K562 (cell line): ENCODE data around the gene CDH18. TPM values are rescaled to one million over a fixed set of nuclear protein-coding genes. Genes with fewer than 3 reads are reported as not detected.

Source experiments
- ATAC-seq: fragments of 200-7000 bp; cut with Tn5 transposase; 3 replicates; pipeline ENCODE4 v1.9.1; 2020; ENCODE audit warnings: moderate library complexity
- BruUV-seq: library from RNA; stranded (reverse); fragments of 400-500 nt; replicated peaks from 2 replicates; lab custom pipeline; 2021; lab: Mats Ljungman, UMichigan
- CTCF ChIA-PET: fragments of 300-600 bp; formaldehyde crosslinking; extraction: SDS; loops from one replicate; lab custom pipeline; 2021; ENCODE audit warnings: low intra/inter-chr PET ratio; lab: Yijun Ruan, JAX
- POLR2A ChIA-PET: fragments of 300-600, 350-650 bp; sonication (Branson Sonifier 250); formaldehyde crosslinking; extraction: SDS; loops from one replicate; lab custom pipeline; 2021; ENCODE audit warnings: antibody characterized with exemption, inconsistent platforms; lab: Yijun Ruan, JAX
- DNase-seq, 4 experiments: peaks; one replicate each; pipeline versions ENCODE4 v3.0.0 to v3.0.0-alpha.2; 2011 to 2018; ENCODE audit warnings: low spot score in 3 of 4, mixed read lengths in 3 of 4; ENCODE audit errors: extremely low read depth in 1 of 4
- FAIRE-seq: peaks from 2 replicates; lab custom pipeline; 2011; peaks lifted over from hg19 to GRCh38; lab: Jason Lieb, UNC
- H2AFZ ChIP-seq: 2 replicates; pipeline ENCODE4 v1.6.0; 2011; ENCODE audit warnings: low read depth, low read length, control low read depth, inconsistent platforms
- H3K27ac ChIP-seq: fragments of 200-600 bp; 3 replicates; pipeline ENCODE4 v1.8.0; 2011; ENCODE audit warnings: low read depth, mild to moderate bottlenecking, control low read depth, inconsistent platforms, low read length, moderate library complexity, mixed read lengths; ENCODE audit errors: extremely low read depth
- H3K27me3 ChIP-seq, 2 experiments: fragments of 300-600 bp in 1 of 2; 2 replicates in 1 of 2; 3 replicates in 1 of 2; pipeline versions ENCODE4 v1.6.0 to v1.8.0; 2011; ENCODE audit warnings: inconsistent platforms in 2 of 2, low read length in 2 of 2, mild to moderate bottlenecking in 1 of 2, mixed read lengths in 1 of 2, moderate library complexity in 1 of 2; ENCODE audit not compliant: control insufficient read depth in 2 of 2, insufficient read depth in 2 of 2
- H3K36me3 ChIP-seq: fragments of 300-600 bp; 3 replicates; pipeline ENCODE4 v1.8.0; 2011; ENCODE audit warnings: mild to moderate bottlenecking, low read length, inconsistent platforms; ENCODE audit not compliant: control insufficient read depth, insufficient read depth
- H3K4me1 ChIP-seq, 2 experiments: fragments of 200-600 bp in 1 of 2; replicated peaks in 1 of 2; 2 replicates in 1 of 2; 3 replicates in 1 of 2; pipeline versions ENCODE4 v1.5.1 to v1.8.0; 2011; ENCODE audit warnings: inconsistent platforms in 2 of 2, low read length in 2 of 2, mild to moderate bottlenecking in 1 of 2, mixed read lengths in 1 of 2, moderate library complexity in 1 of 2; ENCODE audit not compliant: control insufficient read depth in 2 of 2, insufficient read depth in 2 of 2
- H3K4me2 ChIP-seq: 2 replicates; pipeline ENCODE4 v1.6.1; 2011; ENCODE audit warnings: low read length, control low read depth, inconsistent platforms, mixed read lengths; ENCODE audit not compliant: insufficient read depth
- H3K4me3 ChIP-seq: fragments of 200-600 bp; sonication (generic), shearing (Covaris generic); 2 replicates; pipeline ENCODE4 v1.5.1; 2016; ENCODE audit warnings: control low read depth, inconsistent platforms
- H3K79me2 ChIP-seq: fragments of 200-600 bp; 3 replicates; pipeline ENCODE4 v1.8.0; 2011; ENCODE audit warnings: low read length, inconsistent platforms; ENCODE audit not compliant: control insufficient read depth, insufficient read depth
- H3K9ac ChIP-seq, 2 experiments: 2 replicates each; pipeline versions ENCODE4 v1.6.0 to v1.6.1; 2011; ENCODE audit warnings: low read depth in 2 of 2, low read length in 2 of 2, control low read depth in 1 of 2, inconsistent platforms in 1 of 2, mild to moderate bottlenecking in 1 of 2, mixed read lengths in 1 of 2; ENCODE audit not compliant: insufficient read depth in 1 of 2
- H3K9me1 ChIP-seq: one replicate; pipeline ENCODE4 v1.6.0; 2011; ENCODE audit warnings: inconsistent platforms, mild to moderate bottlenecking, low read length, moderate library complexity; ENCODE audit not compliant: control insufficient read depth, insufficient read depth
- H3K9me3 ChIP-seq: replicated peaks from 2 replicates; pipeline ENCODE4 v1.5.1; 2011; ENCODE audit warnings: low read depth, low read length, inconsistent platforms; ENCODE audit not compliant: control insufficient read depth, insufficient read depth
- H4K20me1 ChIP-seq: replicated peaks from 2 replicates; pipeline ENCODE4 v1.6.1; 2011; ENCODE audit warnings: low read length, inconsistent platforms, mixed read lengths; ENCODE audit not compliant: control insufficient read depth, insufficient read depth
- ATF2 ChIP-seq: sonication (generic); formaldehyde crosslinking; IDR thresholded peaks from 2 replicates; pipeline ENCODE4 v1.8.1; 2022; ENCODE audit warnings: missing genetic modification reagents
- CBX3 ChIP-seq, 2 experiments: IDR thresholded peaks; 1 replicate in 1 of 2; 2 replicates in 1 of 2; pipeline ENCODE4 v1.6.1; 2012; ENCODE audit warnings: inconsistent platforms in 2 of 2, low read length in 2 of 2, borderline replicate concordance in 1 of 2, control low read depth in 1 of 2
- ELF2 ChIP-seq: fragments of 250-450 bp; sonication (Bioruptor Pico); IDR thresholded peaks from 2 replicates; pipeline ENCODE4 v1.5.0; 2021; ENCODE audit warnings: mild to moderate bottlenecking
- GATA2 ChIP-seq: sonication (generic); formaldehyde crosslinking; IDR thresholded peaks from 2 replicates; pipeline ENCODE4 v1.4.0; 2020; ENCODE audit warnings: mild to moderate bottlenecking, missing genetic modification reagents
- GATAD2B ChIP-seq: fragments of 450-650 bp; IDR thresholded peaks from 2 replicates; pipeline ENCODE4 v1.6.1; 2017; ENCODE audit warnings: mild to moderate bottlenecking, borderline replicate concordance
- JUND ChIP-seq, 2 experiments: IDR thresholded peaks; 2 replicates in 1 of 2; 3 replicates in 1 of 2; pipeline ENCODE4 v1.6.1; 2011; ENCODE audit warnings: borderline replicate concordance in 2 of 2, low read depth in 2 of 2, low read length in 2 of 2, improper control_type of control experiment in 1 of 2, missing biosample characterization in 1 of 2, missing genetic modification characterization in 1 of 2, missing genetic modification reagents in 1 of 2
- PTBP1 ChIP-seq: fragments of 200-400 bp; formaldehyde crosslinking; IDR thresholded peaks from 2 replicates; pipeline ENCODE4 v1.6.1; 2017; ENCODE audit warnings: low read depth, low read length
- RBM39 ChIP-seq: fragments of 200-400 bp; formaldehyde crosslinking; optimal IDR thresholded peaks from 2 replicates; pipeline ENCODE3; 2018; ENCODE audit warnings: low read depth, low read length
- RFX7 ChIP-seq: fragments of 250-450 bp; sonication (Bioruptor Pico); IDR thresholded peaks from 2 replicates; pipeline ENCODE4 v1.5.1; 2021; ENCODE audit warnings: mild to moderate bottlenecking
- SMARCC2 ChIP-seq: fragments of 450-650 bp; IDR thresholded peaks from 2 replicates; pipeline ENCODE4 v1.6.1; 2017; ENCODE audit warnings: antibody characterized with exemption, moderate library complexity, mild to moderate bottlenecking, low read depth
- SOX6 ChIP-seq: fragments of 450-650 bp; IDR thresholded peaks from 2 replicates; pipeline ENCODE4 v1.6.1; 2014; ENCODE audit warnings: mild to moderate bottlenecking
- TCF7L2 ChIP-seq: fragments of 150-350 bp; IDR thresholded peaks from 2 replicates; pipeline ENCODE4 v1.6.1; 2016; ENCODE audit warnings: low read depth, mild to moderate bottlenecking, low read length, moderate library complexity
- ZC3H8 ChIP-seq: fragments of 450-650 bp; IDR thresholded peaks from 2 replicates; pipeline ENCODE4 v1.6.1; 2017
- ZNF134 ChIP-seq: fragments of 250-450 bp; sonication (Bioruptor Pico); conservative IDR thresholded peaks from 2 replicates; pipeline ENCODE4 v1.4.0; 2020
- ZNF23 ChIP-seq: fragments of 250-450 bp; sonication (Bioruptor Pico); IDR thresholded peaks from 2 replicates; pipeline ENCODE4 v1.4.0; 2020; ENCODE audit warnings: mild to moderate bottlenecking
- ZNF232 ChIP-seq: sonication (generic); formaldehyde crosslinking; IDR thresholded peaks from 2 replicates; pipeline ENCODE4 v1.8.0; 2022; ENCODE audit warnings: mild to moderate bottlenecking, missing genetic modification reagents
- ZNF384 ChIP-seq: IDR thresholded peaks from 2 replicates; pipeline ENCODE4 v1.6.1; 2012; ENCODE audit warnings: low read depth, low read length, improper control_type of control experiment
- ZNF764 ChIP-seq: fragments of 250-450 bp; sonication (Bioruptor Pico); IDR thresholded peaks from 2 replicates; pipeline ENCODE4 v1.4.0; 2020; ENCODE audit warnings: low read depth, mild to moderate bottlenecking, moderate library complexity
- WGBS: fragments of 100-300 bp; shearing (Covaris generic); methylation state at CpG from one replicate; pipeline ENCODE4 v1.1.6; 2016; ENCODE audit warnings: low coverage, mixed read lengths; ENCODE audit not compliant: insufficient coverage; ENCODE audit errors: missing lambda C conversion rate; 5-methylcytosine and 5-hydroxymethylcytosine counted together
- in situ Hi-C: fragments of 300-500 bp; cut with MboI; formaldehyde crosslinking; loops from 4 replicates; pipeline ENCODE4 v1.15.0; 2018; ENCODE audit warnings: inconsistent platforms, mixed read lengths
- intact Hi-C: fragments of 100-400 bp; cut with micrococcal nuclease; formaldehyde crosslinking; loops from 2 replicates; pipeline ENCODE4 v1.14.2; 2022
- polyA plus RNA-seq, 8 experiments: library from polyadenylated mRNA; depleted of rRNA in 4 of 8; stranded (reverse) in 5 of 8; unstranded in 3 of 8; fragments of >200 nt; fragmentation: Nextera tagmentation in 2 of 8; fragmentation: Illumina TruSeq in 1 of 8; extraction: Ambion mirVana in 2 of 8; extraction: Trizol in 1 of 8; gene quantifications; 2 replicates each; pipeline versions ENCODE4 v1.2.1 to v1.2.3, GENCODE V29; 2011 to 2014; ENCODE audit warnings: inconsistent platforms in 1 of 8, missing spikeins in 1 of 8
- total RNA-seq, 7 experiments: library from RNA; depleted of rRNA in 6 of 7; stranded (reverse); fragments of >200 nt in 6 of 7; fragmentation: Illumina TruSeq in 2 of 7; extraction: Trizol in 2 of 7; gene quantifications; 2 replicates each; pipeline versions ENCODE4 v1.2.1 to v1.2.3, GENCODE V29; 2011 to 2021; ENCODE audit warnings: low replicate concordance in 1 of 7

The CDH18 gene
- total and polyA plus RNA-seq, 9 of the 15 experiments (the other 6 are each of a cell fraction or from before 2014, with no cell fraction given): 0.18 to 1.4 (median 0.31) TPM

- TF ChIP-seq PTBP1: no peak
Measured at GRCh38 chr5:19706776-19707175, 281.2 kb downstream of the CDH18 start (continued).

GRCh38 chr5:19701731-19702130 is 286.3 kb downstream of the CDH18 start:
- DNase-seq (no peak), ATAC-seq (no peak), FAIRE-seq (no peak)
- no peak for TF ChIP-seq JUND (IDR thresholded peaks at IDR 0.05; ENCODE audit: borderline replicate concordance, low read depth, low read length)
- TF ChIP-seq JUND (tag; IDR thresholded peaks at IDR 0.05; ENCODE audit: borderline replicate concordance, low read depth, low read length): no peak
- TF ChIP-seq GATAD2B: no peak
- TF ChIP-seq ATF2 (CRISPR knock-in tag): no peak
- no peak for TF ChIP-seq ZNF134 (CRISPR knock-in tag)
- TF ChIP-seq ZNF764 (CRISPR knock-in tag): no peak
- no peak for TF ChIP-seq GATA2 (CRISPR knock-in tag)
- no peak for TF ChIP-seq ZNF384
- no peak for TF ChIP-seq ZNF232 (CRISPR knock-in tag)
- TF ChIP-seq RFX7 (CRISPR knock-in tag): no peak
- TF ChIP-seq SOX6: no peak
- no peak for TF ChIP-seq ELF2 (CRISPR knock-in tag)
- TF ChIP-seq ZNF23: no peak
- no peak for TF ChIP-seq TCF7L2
- no peak for TF ChIP-seq ZC3H8
- TF ChIP-seq CBX3 (IDR thresholded peaks at IDR 0.05; ENCODE audit: borderline replicate concordance in 1 of 2, low read length in 2 of 2): no peak
- no peak for TF ChIP-seq RBM39
- TF ChIP-seq SMARCC2: no peak
- in situ Hi-C loops (no loop called here), intact Hi-C loops (no loop called here)
- Histone ChIP-seq H3K4me1 (no peaks in the 10 kb centered on the region), H3K4me2 (no peak overlapping the region), H3K36me3 (no peaks in the 10 kb centered on the region), H3K9me3 (no peaks in the 10 kb centered on the region), H4K20me1 (no peaks in the 10 kb centered on the region), H3K4me3 (no peak overlapping the region), H3K9ac (no peak overlapping the region), H3K79me2 (no peaks in the 10 kb centered on the region), H2AFZ (no peak overlapping the region), H3K27me3 (no peaks in the 10 kb centered on the region), H3K9me1 (no peaks in the 10 kb centered on the region), H3K27ac (no peak overlapping the region)
- no TSS peak for BruUV-seq
- POLR2A ChIA-PET: no interaction called here
- CTCF ChIA-PET: no interaction called here
- WGBS: 0% methylated on average over 5 of the region's 5 CpGs
